HepG2 (cell line): ENCODE measurements around the gene CABP4. TPM values are rescaled to one million over a fixed set of nuclear protein-coding genes. Genes with fewer than 3 reads are reported as not detected.
A peak's percentile ranks its signal among the peaks of the same experiment; 100 is the strongest.

Source experiments
- DZIP1 ChIP-seq: sonication (generic); formaldehyde crosslinking; IDR thresholded peaks from 2 replicates; pipeline ENCODE4 v1.5.0; 2020; ENCODE audit warnings: mild to moderate bottlenecking, missing genetic modification reagents
- FOXP1 ChIP-seq, 2 experiments: fragments of 450-650 bp in 1 of 2; IDR thresholded peaks; 2 replicates each; pipeline ENCODE4 v1.6.1; 2017 to 2018; ENCODE audit warnings: antibody characterized with exemption in 1 of 2
- KDM1A ChIP-seq: IDR thresholded peaks from 2 replicates; pipeline ENCODE4 v1.6.1; 2016; ENCODE audit warnings: missing compliant biosample characterization
- MEF2D ChIP-seq: sonication (generic); formaldehyde crosslinking; IDR thresholded peaks from 2 replicates; pipeline ENCODE4 v1.5.1; 2020; ENCODE audit warnings: mild to moderate bottlenecking, missing genetic modification reagents
- MIER3 ChIP-seq: IDR thresholded peaks from 2 replicates; pipeline ENCODE4 v1.6.1; 2016; ENCODE audit warnings: missing compliant biosample characterization, borderline replicate concordance
- NFKB2 ChIP-seq: sonication (generic); formaldehyde crosslinking; IDR thresholded peaks from 2 replicates; pipeline ENCODE4 v1.4.0; 2020; ENCODE audit warnings: missing genetic modification reagents, borderline replicate concordance
- POLR2G ChIP-seq: fragments of 200-400 bp; formaldehyde crosslinking; IDR thresholded peaks from 2 replicates; pipeline ENCODE4 v1.6.1; 2018; ENCODE audit warnings: mild to moderate bottlenecking, low read depth, low read length, moderate library complexity
- SNAI1 ChIP-seq: sonication (generic); formaldehyde crosslinking; IDR thresholded peaks from 2 replicates; pipeline ENCODE4 v1.5.0; 2020; ENCODE audit warnings: mild to moderate bottlenecking, missing genetic modification reagents, borderline replicate concordance
- TRAFD1 ChIP-seq: sonication (generic); formaldehyde crosslinking; IDR thresholded peaks from 2 replicates; pipeline ENCODE4 v1.5.1; 2020; ENCODE audit warnings: missing genetic modification reagents, mild to moderate bottlenecking, borderline replicate concordance
- ZBTB40 ChIP-seq, 2 experiments: fragments of 450-650 bp in 1 of 2; sonication (generic) in 1 of 2; formaldehyde crosslinking in 1 of 2; IDR thresholded peaks; 2 replicates each; pipeline versions ENCODE4 v1.6.1 to v1.8.0; 2016 to 2022; ENCODE audit warnings: antibody characterized with exemption in 1 of 2, mild to moderate bottlenecking in 1 of 2, missing genetic modification reagents in 1 of 2
- ZNF101 ChIP-seq: sonication (generic); formaldehyde crosslinking; IDR thresholded peaks from 2 replicates; pipeline ENCODE4 v1.4.0; 2020; ENCODE audit warnings: mild to moderate bottlenecking, low read depth, missing genetic modification reagents, borderline replicate concordance
- ZNF24 ChIP-seq: fragments of 450-650 bp; IDR thresholded peaks from 2 replicates; pipeline ENCODE4 v1.6.1; 2017; ENCODE audit warnings: antibody characterized with exemption, mild to moderate bottlenecking
- ZNF652 ChIP-seq: IDR thresholded peaks from 2 replicates; pipeline ENCODE4 v1.6.1; 2016; ENCODE audit warnings: low read depth, borderline replicate concordance
- ZNF678 ChIP-seq: sonication (generic); formaldehyde crosslinking; IDR thresholded peaks from 2 replicates; pipeline ENCODE4 v1.4.0; 2020; ENCODE audit warnings: mild to moderate bottlenecking, missing genetic modification reagents
- ZNF740 ChIP-seq: sonication (generic); formaldehyde crosslinking; IDR thresholded peaks from 2 replicates; pipeline ENCODE4 v1.4.0; 2020; ENCODE audit warnings: missing genetic modification reagents
- polyA plus RNA-seq, 8 experiments: library from polyadenylated mRNA; depleted of rRNA in 3 of 8; stranded (reverse) in 7 of 8; unstranded in 1 of 8; fragments of >200 nt; fragmentation: Illumina TruSeq in 4 of 8; extraction: Trizol in 4 of 8; gene quantifications; 2 replicates each; pipeline versions ENCODE4 v1.2.1 to v1.2.3, GENCODE V29; 2011 to 2016; ENCODE audit warnings: low read depth in 4 of 8, missing spikeins in 1 of 8, mixed read lengths in 1 of 8; ENCODE audit not compliant: insufficient read depth in 1 of 8
- total RNA-seq, 5 experiments: library from RNA; depleted of rRNA; stranded (reverse); fragments of >200 nt; fragmentation: Illumina TruSeq; extraction: Trizol; gene quantifications; 2 replicates each; pipeline ENCODE4 v1.2.3, GENCODE V29; 2016; ENCODE audit warnings: low read depth in 1 of 5

CABP4 gene
- total and polyA plus RNA-seq, 2 of the 13 experiments (the other 11 are each of a cell fraction or from before 2014, with no cell fraction given) = not detected

- no peak; the same call in 1 of the 2 replicates for TF ChIP-seq NFKB2 (CRISPR knock-in tag)
- no peak for TF ChIP-seq ZBTB40 (IDR thresholded peaks at IDR 0.05)
- no peak for TF ChIP-seq ZBTB40 (CRISPR knock-in tag; IDR thresholded peaks at IDR 0.05)
- TF ChIP-seq ZNF101 (CRISPR knock-in tag) = no peak
- TF ChIP-seq POLR2G = peak; percentile 16; the same call in 1 of the 2 replicates
- no peak for TF ChIP-seq ZNF652
- TF ChIP-seq ZNF678 (CRISPR knock-in tag) = no peak
- TF ChIP-seq FOXP1 (IDR thresholded peaks at IDR 0.05) = no peak
- no peak for TF ChIP-seq FOXP1 (CRISPR knock-in tag; IDR thresholded peaks at IDR 0.05)
- no peak for TF ChIP-seq MEF2D (CRISPR knock-in tag)
- peak; percentile 84; the same call in 1 of the 2 replicates for TF ChIP-seq DZIP1 (CRISPR knock-in tag)
- TF ChIP-seq ZNF24 = no peak
- no peak for TF ChIP-seq KDM1A (CRISPR knock-in tag)
- no peak for TF ChIP-seq MIER3 (CRISPR knock-in tag)
- no peak for TF ChIP-seq ZNF740 (CRISPR knock-in tag)
- TF ChIP-seq SNAI1 (CRISPR knock-in tag) = no peak
- TF ChIP-seq TRAFD1 (CRISPR knock-in tag) = peak; percentile 64; the same call in 1 of the 2 replicates
These were observed 8.7 kb downstream of the CABP4 start (continued) for GRCh38 chr11:67463680-67464410.
